Gastroesophageal sphincter (tissue), 4 donors: ENCODE data around the gene CHST10. TPM values are rescaled to one million over a fixed set of nuclear protein-coding genes. Genes with fewer than 3 reads are reported as not detected.
A peak's percentile ranks its signal among the peaks of the same experiment; 100 is the strongest.

Experiments used
- ATAC-seq: fragments of 150-250 bp; one replicate; pipeline ENCODE4 v1.9.1; 2016; ENCODE audit warnings: mild to moderate bottlenecking, moderate library complexity
- H3K27ac ChIP-seq, 4 donors: fragments of 200-600 bp; sonication (generic) in 3 of 4; 1 replicate in 3 of 4; 2 replicates in 1 of 4; pipeline ENCODE4 v1.5.1; 2016 to 2019
- H3K27me3 ChIP-seq: fragments of 200-600 bp; sonication (generic); one replicate; pipeline ENCODE4 v1.5.1; 2019
- H3K36me3 ChIP-seq, 2 donors: fragments of 200-600 bp; sonication (generic); one replicate each; pipeline ENCODE4 v1.5.1; 2019; ENCODE audit warnings: control low read depth in 1 of 2
- H3K4me1 ChIP-seq, 3 donors: fragments of 200-600 bp; sonication (generic); 1 replicate in 2 of 3; 2 replicates in 1 of 3; pipeline ENCODE4 v1.5.1; 2016 to 2019; ENCODE audit warnings: control low read depth in 2 of 3
- H3K4me3 ChIP-seq, 2 donors: fragments of 200-600 bp; sonication (generic); one replicate each; pipeline ENCODE4 v1.5.1; 2019; ENCODE audit warnings: mild to moderate bottlenecking in 1 of 2, moderate library complexity in 1 of 2
- H3K9me3 ChIP-seq, 3 donors: fragments of 200-600 bp; sonication (generic); one replicate each; pipeline ENCODE4 v1.5.1; 2017 to 2019; ENCODE audit warnings: control low read depth in 2 of 3
- CTCF ChIP-seq, 4 experiments: fragments of 200-600 bp in 2 of 4; fragments of 450-650 bp in 2 of 4; sonication (generic) in 1 of 4; IDR thresholded peaks; one replicate each; pipeline ENCODE4 v1.5.1; 2017 to 2019; ENCODE audit warnings: antibody characterized with exemption in 4 of 4, mild to moderate bottlenecking in 2 of 4, moderate library complexity in 2 of 4
- EP300 ChIP-seq: sonication (generic); formaldehyde crosslinking; IDR thresholded peaks from one replicate; pipeline ENCODE4 v1.6.1; 2017; ENCODE audit warnings: antibody characterized with exemption, mild to moderate bottlenecking
- POLR2A ChIP-seq, 2 donors: fragments of 450-650 bp; IDR thresholded peaks; one replicate each; pipeline ENCODE4 v1.6.1; 2017; ENCODE audit warnings: antibody characterized with exemption in 2 of 2, mild to moderate bottlenecking in 2 of 2, moderate library complexity in 1 of 2
- POLR2AphosphoS5 ChIP-seq: sonication (generic); formaldehyde crosslinking; IDR thresholded peaks from one replicate; pipeline ENCODE4 v1.6.1; 2017; ENCODE audit warnings: antibody characterized with exemption
- WGBS, 2 donors: methylation state at CpG; one replicate each; pipeline ENCODE4 v1.1.5; 2018; ENCODE audit warnings: low coverage in 1 of 2; 5-methylcytosine and 5-hydroxymethylcytosine counted together
- total RNA-seq, 4 donors: library from RNA; depleted of rRNA; stranded (reverse); fragments of >200 nt; gene quantifications; one replicate each; pipeline ENCODE4 v1.1.0, GENCODE V29; 2016

The CHST10 gene
- total RNA-seq, 4 donors from 2014 or later, result 10.6 to 21.9 (median 13.3) TPM

- no peaks in the 10 kb centered on the region for H3K36me3 ChIP-seq
- no peaks in the 10 kb centered on the region for H3K27me3 ChIP-seq
- no peak overlapping the region for H3K4me3 ChIP-seq
- no peaks in the 10 kb centered on the region for H3K9me3 ChIP-seq
- peaks cover 0 to 26% (median 0%) of the 10 kb centered on the region in 3 donors for H3K4me1 ChIP-seq
- ATAC-seq, result no peak
- no peak for TF ChIP-seq POLR2AphosphoS5
- peak in 3 of 4 experiments; percentile 18 to 54 (median 30) for TF ChIP-seq CTCF (IDR thresholded peaks at IDR 0.05)
- no peak for TF ChIP-seq POLR2A (IDR thresholded peaks at IDR 0.05)
- no peak for TF ChIP-seq EP300
- WGBS, 2 donors, result 80 to 89% methylated on average over 1 to 4 of the region's 4 CpGs
- H3K27ac ChIP-seq, result no peak overlapping the region
Measured at GRCh38 chr2:100422320-100423055, 5.0 kb upstream of the CHST10 start.

- 43 to 86% methylated on average over 1 of the region's 3 CpGs for WGBS, 2 donors
- no peaks in the 10 kb centered on the region for H3K9me3 ChIP-seq
- H3K4me1 ChIP-seq, result peaks cover 0 to 37% (median 7%) of the 10 kb centered on the region in 3 donors
- ATAC-seq, result no peak
- H3K4me3 ChIP-seq, result no peak overlapping the region
- no peaks in the 10 kb centered on the region for H3K27me3 ChIP-seq
- H3K36me3 ChIP-seq, result no peaks in the 10 kb centered on the region
- TF ChIP-seq POLR2A (IDR thresholded peaks at IDR 0.05) (no peak), POLR2AphosphoS5 (no peak), EP300 (no peak), CTCF (IDR thresholded peaks at IDR 0.05) (no peak)
- H3K27ac ChIP-seq, result no peak overlapping the region
Measured at GRCh38 chr2:100419915-100420314, 2.4 kb upstream of the CHST10 start.

GRCh38 chr2:100418406-100418962, 1.0 kb upstream of the CHST10 start:
- no peaks in the 10 kb centered on the region for H3K9me3 ChIP-seq
- H3K27me3 ChIP-seq, result no peaks in the 10 kb centered on the region
- 81 to 88% methylated on average over 8 to 12 of the region's 12 CpGs for WGBS, 2 donors
- no peak overlapping the region for H3K4me3 ChIP-seq
- H3K36me3 ChIP-seq, result peaks cover 0 to 9% of the 10 kb centered on the region in 2 donors
- H3K4me1 ChIP-seq, result peaks cover 0 to 33% (median 7%) of the 10 kb centered on the region in 3 donors
- no peak for TF ChIP-seq CTCF (IDR thresholded peaks at IDR 0.05)
- TF ChIP-seq POLR2A (IDR thresholded peaks at IDR 0.05), result no peak
- no peak for TF ChIP-seq POLR2AphosphoS5
- TF ChIP-seq EP300, result no peak
- no peak overlapping the region for H3K27ac ChIP-seq
- ATAC-seq, result no peak

GRCh38 chr2:100417711-100418124, 250 bp upstream of the CHST10 start:
- Histone ChIP-seq H3K9me3 (no peaks in the 10 kb centered on the region), H3K4me1 (peaks cover 0 to 40% (median 7%) of the 10 kb centered on the region in 3 donors), H3K27ac (peak overlapping the region in 3 of 4 donors; percentile 85 to 90 (median 90)), H3K27me3 (no peaks in the 10 kb centered on the region), H3K4me3 (peak overlapping the region; percentile 71 to 81), H3K36me3 (peaks cover 0 to 12% of the 10 kb centered on the region in 2 donors)
- TF ChIP-seq POLR2AphosphoS5 (no peak), EP300 (no peak), CTCF (IDR thresholded peaks at IDR 0.05) (peak in 1 of 4 experiments; percentile 2)
- ATAC-seq, result no peak
- WGBS, 2 donors, result 14 to 32% methylated on average over 3 to 5 of the region's 19 CpGs
